Measurements from ENCODE around the gene ENPP6.

ENPP6 gene

DNA sequence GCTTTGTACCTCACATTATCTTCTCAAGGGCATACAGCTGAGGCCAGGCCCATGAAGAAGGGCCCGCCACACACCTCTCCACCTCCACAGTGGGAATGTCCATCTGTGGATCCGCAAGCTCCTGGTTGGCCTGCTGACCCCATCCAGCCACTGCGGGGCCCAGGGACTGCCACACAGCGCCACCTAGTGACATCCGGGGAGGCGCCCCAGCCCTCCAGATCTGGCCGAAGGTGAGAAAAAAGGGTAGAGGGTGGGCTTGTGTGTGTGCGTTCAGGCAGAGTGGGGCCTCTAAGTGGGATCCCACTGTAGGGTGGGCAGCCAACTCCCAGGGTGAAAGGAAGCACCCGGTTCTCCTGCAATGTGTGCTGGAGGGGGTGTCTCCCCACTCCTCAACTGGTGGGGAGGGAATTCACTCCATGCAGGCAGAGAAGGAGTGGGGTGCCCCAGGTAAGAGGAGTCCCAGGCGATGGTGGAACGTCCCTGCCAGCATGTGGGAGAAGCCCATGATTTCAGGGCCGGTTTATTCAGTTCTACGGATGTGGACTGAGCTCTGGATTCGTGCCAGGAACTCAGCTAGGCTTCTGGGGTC lies 117.3 kb downstream of the ENPP6 start:
- H3K27ac ChIP-seq, result no peak overlapping the region
- no peaks in the 10 kb centered on the region for H3K9me3 ChIP-seq
- H3K4me1 ChIP-seq (ENCODE audit: control insufficient read depth in 1 of 2, insufficient read depth in 1 of 2, low read depth in 1 of 2, low read length in 1 of 2), result peaks cover 8 to 16% of the 10 kb centered on the region in 2 experiments
- no peaks in the 10 kb centered on the region for H3K27me3 ChIP-seq
- H3K36me3 ChIP-seq, result no peaks in the 10 kb centered on the region
- TF ChIP-seq, protein P1, sequence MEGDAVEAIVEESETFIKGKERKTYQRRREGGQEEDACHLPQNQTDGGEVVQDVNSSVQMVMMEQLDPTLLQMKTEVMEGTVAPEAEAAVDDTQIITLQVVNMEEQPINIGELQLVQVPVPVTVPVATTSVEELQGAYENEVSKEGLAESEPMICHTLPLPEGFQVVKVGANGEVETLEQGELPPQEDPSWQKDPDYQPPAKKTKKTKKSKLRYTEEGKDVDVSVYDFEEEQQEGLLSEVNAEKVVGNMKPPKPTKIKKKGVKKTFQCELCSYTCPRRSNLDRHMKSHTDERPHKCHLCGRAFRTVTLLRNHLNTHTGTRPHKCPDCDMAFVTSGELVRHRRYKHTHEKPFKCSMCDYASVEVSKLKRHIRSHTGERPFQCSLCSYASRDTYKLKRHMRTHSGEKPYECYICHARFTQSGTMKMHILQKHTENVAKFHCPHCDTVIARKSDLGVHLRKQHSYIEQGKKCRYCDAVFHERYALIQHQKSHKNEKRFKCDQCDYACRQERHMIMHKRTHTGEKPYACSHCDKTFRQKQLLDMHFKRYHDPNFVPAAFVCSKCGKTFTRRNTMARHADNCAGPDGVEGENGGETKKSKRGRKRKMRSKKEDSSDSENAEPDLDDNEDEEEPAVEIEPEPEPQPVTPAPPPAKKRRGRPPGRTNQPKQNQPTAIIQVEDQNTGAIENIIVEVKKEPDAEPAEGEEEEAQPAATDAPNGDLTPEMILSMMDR (IDR thresholded peaks at IDR 0.05), result peak; percentile 56
- no peak overlapping the region for H3K4me3 ChIP-seq (ENCODE audit: low read depth in 1 of 2, low read length in 1 of 2)

DNA sequence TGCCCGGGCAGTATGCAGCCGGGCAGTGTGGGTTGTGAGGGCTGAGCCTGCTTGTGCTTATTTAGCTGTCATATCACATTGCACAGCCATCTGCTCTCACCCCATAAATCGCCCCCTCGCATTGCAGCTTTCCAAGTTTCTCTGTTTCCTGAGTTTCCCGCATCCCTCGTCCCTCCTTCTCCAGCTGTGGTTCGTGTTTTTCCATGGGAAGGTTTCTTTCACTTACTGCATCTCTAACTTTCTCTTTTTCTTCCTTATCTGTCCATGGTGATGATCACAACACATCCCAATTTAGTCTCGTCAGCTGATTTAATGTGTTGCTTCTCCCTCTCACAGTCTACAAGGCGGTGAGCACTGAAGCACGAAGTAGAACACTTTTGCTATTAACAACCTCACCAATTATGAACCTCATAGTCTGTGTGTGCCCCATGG lies 118.1 kb downstream of the ENPP6 start:
- H3K27ac ChIP-seq, result no peak overlapping the region
- H3K27me3 ChIP-seq, result no peaks in the 10 kb centered on the region
- H3K36me3 ChIP-seq, result no peaks in the 10 kb centered on the region
- no peaks in the 10 kb centered on the region for H3K9me3 ChIP-seq
- no peak overlapping the region for H3K4me3 ChIP-seq (ENCODE audit: low read depth in 1 of 2, low read length in 1 of 2)
- TF ChIP-seq, protein P1 (IDR thresholded peaks at IDR 0.05), result no peak
- H3K4me1 ChIP-seq (ENCODE audit: control insufficient read depth in 1 of 2, insufficient read depth in 1 of 2, low read depth in 1 of 2, low read length in 1 of 2), result peaks cover 8 to 16% of the 10 kb centered on the region in 2 experiments

DNA sequence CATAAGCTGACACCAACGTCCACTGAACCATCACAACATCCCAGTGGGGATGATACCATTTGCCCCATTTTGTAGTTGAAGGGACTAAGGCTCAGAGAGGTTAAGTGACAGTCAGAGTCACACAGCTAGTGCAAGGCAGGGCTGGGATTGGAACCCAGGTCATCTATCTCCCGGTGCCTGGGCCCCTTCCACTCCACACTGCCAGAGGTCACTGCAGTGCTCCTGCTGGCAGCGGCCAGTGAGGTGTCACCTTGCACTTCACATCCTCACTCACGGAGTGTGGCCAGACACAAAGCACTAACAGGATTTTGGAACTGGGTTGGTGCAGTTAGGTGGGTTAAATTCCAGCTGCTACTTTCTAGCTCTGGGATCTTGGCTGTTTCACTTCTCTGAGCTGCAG lies 118.7 kb downstream of the ENPP6 start:
- H3K27ac ChIP-seq, result no peak overlapping the region
- H3K9me3 ChIP-seq, result no peaks in the 10 kb centered on the region
- H3K4me1 ChIP-seq (ENCODE audit: control insufficient read depth in 1 of 2, insufficient read depth in 1 of 2, low read depth in 1 of 2, low read length in 1 of 2), result peaks cover 8 to 16% of the 10 kb centered on the region in 2 experiments
- no peaks in the 10 kb centered on the region for H3K36me3 ChIP-seq
- H3K27me3 ChIP-seq, result no peaks in the 10 kb centered on the region
- TF ChIP-seq, protein P1 (IDR thresholded peaks at IDR 0.05), result no peak
- H3K4me3 ChIP-seq (ENCODE audit: low read depth in 1 of 2, low read length in 1 of 2), result no peak overlapping the region

DNA sequence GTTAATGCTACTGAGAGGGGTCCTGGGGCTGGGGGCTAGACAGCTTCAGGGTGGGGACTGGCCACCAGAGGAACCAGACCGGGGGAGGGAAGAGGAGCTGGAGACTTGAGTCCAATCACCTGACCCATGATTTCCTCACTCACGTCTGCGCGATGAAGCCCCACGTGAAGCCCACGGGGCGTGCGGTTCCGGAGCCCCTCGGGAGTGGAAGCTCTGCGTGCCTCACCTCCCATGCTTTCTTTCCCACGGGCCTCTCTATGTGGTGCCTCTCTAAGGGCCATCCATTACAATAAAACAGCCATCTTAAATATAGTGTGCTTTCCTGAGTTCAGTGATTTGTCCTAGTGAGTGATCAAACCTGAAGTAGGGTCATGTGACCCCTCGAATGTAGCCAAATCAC lies 119.9 kb downstream of the ENPP6 start:
- no peak overlapping the region for H3K4me3 ChIP-seq (ENCODE audit: low read depth in 1 of 2, low read length in 1 of 2)
- H3K27me3 ChIP-seq, result no peaks in the 10 kb centered on the region
- H3K4me1 ChIP-seq (ENCODE audit: control insufficient read depth in 1 of 2, insufficient read depth in 1 of 2, low read depth in 1 of 2, low read length in 1 of 2), result peaks cover 8 to 16% of the 10 kb centered on the region in 2 experiments
- H3K27ac ChIP-seq, result no peak overlapping the region
- TF ChIP-seq, protein P1 (IDR thresholded peaks at IDR 0.05), result no peak
- no peaks in the 10 kb centered on the region for H3K36me3 ChIP-seq
- no peaks in the 10 kb centered on the region for H3K9me3 ChIP-seq

DNA sequence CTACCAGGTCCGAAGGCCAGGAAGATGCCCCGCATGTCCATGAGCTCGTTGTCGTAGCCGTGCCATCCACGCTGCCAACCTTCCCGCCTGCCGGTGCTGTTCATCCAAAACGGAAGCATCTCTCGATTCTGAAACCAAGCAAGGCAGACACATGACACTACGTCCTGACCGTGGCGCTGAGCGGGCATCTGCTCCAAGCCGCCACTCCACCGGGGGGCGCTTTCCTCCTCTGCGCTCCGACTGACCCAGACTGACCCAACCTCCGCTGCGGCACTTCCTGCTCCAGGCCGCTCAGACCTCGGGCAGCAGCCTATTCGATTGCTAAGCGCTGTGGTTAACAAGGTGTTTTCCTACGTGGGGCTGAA lies 120.5 kb downstream of the ENPP6 start:
- TF ChIP-seq, protein P1 (IDR thresholded peaks at IDR 0.05), result no peak

More for the DNA sequence above, 120.5 kb downstream of the ENPP6 start:
- H3K4me3 ChIP-seq (ENCODE audit: low read depth in 1 of 2, low read length in 1 of 2), result peak overlapping the region in 1 of 2 experiments; percentile 10
- no peaks in the 10 kb centered on the region for H3K36me3 ChIP-seq
- H3K4me1 ChIP-seq (ENCODE audit: control insufficient read depth in 1 of 2, insufficient read depth in 1 of 2, low read depth in 1 of 2, low read length in 1 of 2), result peaks cover 8 to 16% of the 10 kb centered on the region in 2 experiments
- no peaks in the 10 kb centered on the region for H3K27me3 ChIP-seq
- H3K9me3 ChIP-seq, result no peaks in the 10 kb centered on the region
- H3K27ac ChIP-seq, result peak overlapping the region; percentile 11

All from neutrophil (primary cell).